ENCODE data around the gene NLRP7.
"Not testable (repeated sequence)": the region's sequence is repeated elsewhere in the genome, so short reads cannot be mapped to it uniquely, and the experiment has no call there.

NLRP7 gene

GRCh38 chr19:54947381-54947780, at the start of gene NLRP7:
NLRP7 (minus strand) TSS chr19:54947530.
- 0 out of 2 replicates have a peak, but pooled peaks cover 5% of the 10 kb centered on the region for H3K27me3 ChIP-seq (replicated peaks; ENCODE audit: insufficient read depth, low read length)
- peaks cover 9% of the 10 kb centered on the region; the same call in 1 of the 2 replicates for H3K4me1 ChIP-seq (ENCODE audit: low read length)
- no peak for DNase-seq
- no peak for TF ChIP-seq EZH2phosphoT487 (IDR thresholded peaks at IDR 0.05; ENCODE audit: low read length)
- H2AFZ ChIP-seq (ENCODE audit: low read length), result no peak within 1 kb of the TSS
- no peak within 1 kb of the TSS for H3K4me3 ChIP-seq (ENCODE audit: low read length)
- no peaks in the 10 kb centered on the region for H3F3A ChIP-seq (ENCODE audit: insufficient read depth, low read length)
- no peak within 1 kb of the TSS for H3K4me2 ChIP-seq (ENCODE audit: low read depth, low read length)
- no peak within 1 kb of the TSS for H3K9ac ChIP-seq (ENCODE audit: low read length)
- no peaks in the 10 kb centered on the region for H3K79me2 ChIP-seq (ENCODE audit: low read length)
- H3K36me3 ChIP-seq (replicated peaks; ENCODE audit: insufficient read depth, low read length), result no peaks in the 10 kb centered on the region
- H3K27ac ChIP-seq (ENCODE audit: low read length), result no peak within 1 kb of the TSS
- H4K20me1 ChIP-seq (ENCODE audit: insufficient read depth, low read length), result no peaks in the 10 kb centered on the region
- no peaks in the 10 kb centered on the region for H3K9me3 ChIP-seq (replicated peaks; ENCODE audit: insufficient read depth, low read length)
- H3K9me2 ChIP-seq (replicated peaks; ENCODE audit: insufficient read depth, low read length), result no peaks in the 10 kb centered on the region

GRCh38 chr19:54995561-54995960, 48.2 kb upstream of the NLRP7 start:
- Histone ChIP-seq H3K79me2 (ENCODE audit: low read length) (no peaks in the 10 kb centered on the region), H3K4me2 (ENCODE audit: low read depth, low read length) (no peak overlapping the region), H3K27me3 (replicated peaks; ENCODE audit: insufficient read depth, low read length) (peaks cover 14% of the 10 kb centered on the region)

GRCh38 chr19:54989531-54989930, 42.2 kb upstream of the NLRP7 start:
- not testable (repeated sequence) for H3K27ac ChIP-seq (ENCODE audit: low read length); H3K4me1 ChIP-seq (ENCODE audit: low read length); H4K20me1 ChIP-seq (ENCODE audit: insufficient read depth, low read length); H3K79me2 ChIP-seq (ENCODE audit: low read length); H3K4me2 ChIP-seq (ENCODE audit: low read depth, low read length); DNase-seq; H3K9me2 ChIP-seq (replicated peaks; ENCODE audit: insufficient read depth, low read length); H3F3A ChIP-seq (ENCODE audit: insufficient read depth, low read length); H3K36me3 ChIP-seq (replicated peaks; ENCODE audit: insufficient read depth, low read length); H3K4me3 ChIP-seq (ENCODE audit: low read length); H3K9me3 ChIP-seq (replicated peaks; ENCODE audit: insufficient read depth, low read length); H2AFZ ChIP-seq (ENCODE audit: low read length); H3K9ac ChIP-seq (ENCODE audit: low read length)
- peaks cover 20% of the 10 kb centered on the region for H3K27me3 ChIP-seq (replicated peaks; ENCODE audit: insufficient read depth, low read length)

More at GRCh38 chr19:54995561-54995960, 48.2 kb upstream of the NLRP7 start:
- DNase-seq, result no peak
- H2AFZ ChIP-seq (ENCODE audit: low read length), result no peak overlapping the region
- no peak overlapping the region for H3K4me3 ChIP-seq (ENCODE audit: low read length)
- H3K9me2 ChIP-seq (replicated peaks; ENCODE audit: insufficient read depth, low read length), result no peaks in the 10 kb centered on the region
- no peak overlapping the region for H3K9ac ChIP-seq (ENCODE audit: low read length)
- H4K20me1 ChIP-seq (ENCODE audit: insufficient read depth, low read length), result no peaks in the 10 kb centered on the region
- no peak overlapping the region for H3K27ac ChIP-seq (ENCODE audit: low read length)
- H3K36me3 ChIP-seq (replicated peaks; ENCODE audit: insufficient read depth, low read length), result no peaks in the 10 kb centered on the region
- no peaks in the 10 kb centered on the region for H3K4me1 ChIP-seq (ENCODE audit: low read length)
- no peak for TF ChIP-seq CTCF (IDR thresholded peaks at IDR 0.05; ENCODE audit: low read length)
- no peak for TF ChIP-seq EZH2 (optimal IDR thresholded peaks at IDR 0.05; ENCODE audit: low read depth, low read length)
- no peak for TF ChIP-seq EZH2phosphoT487 (IDR thresholded peaks at IDR 0.05; ENCODE audit: low read length)
- H3K9me3 ChIP-seq (replicated peaks; ENCODE audit: insufficient read depth, low read length), result no peaks in the 10 kb centered on the region
- no peaks in the 10 kb centered on the region for H3F3A ChIP-seq (ENCODE audit: insufficient read depth, low read length)

- not testable (repeated sequence) for H3K79me2 ChIP-seq (ENCODE audit: low read length); H3K36me3 ChIP-seq (replicated peaks; ENCODE audit: insufficient read depth, low read length); H2AFZ ChIP-seq (ENCODE audit: low read length); H3K4me3 ChIP-seq (ENCODE audit: low read length); H4K20me1 ChIP-seq (ENCODE audit: insufficient read depth, low read length); H3K9me3 ChIP-seq (replicated peaks; ENCODE audit: insufficient read depth, low read length); H3K9ac ChIP-seq (ENCODE audit: low read length); H3F3A ChIP-seq (ENCODE audit: insufficient read depth, low read length); H3K9me2 ChIP-seq (replicated peaks; ENCODE audit: insufficient read depth, low read length); H3K4me2 ChIP-seq (ENCODE audit: low read depth, low read length); H3K4me1 ChIP-seq (ENCODE audit: low read length); DNase-seq; H3K27ac ChIP-seq (ENCODE audit: low read length)
- H3K27me3 ChIP-seq (replicated peaks; ENCODE audit: insufficient read depth, low read length), result peaks cover 16% of the 10 kb centered on the region
Measured at GRCh38 chr19:54982562-54982961, 35.2 kb upstream of the NLRP7 start.

- H3K36me3 ChIP-seq (replicated peaks; ENCODE audit: insufficient read depth, low read length); H4K20me1 ChIP-seq (ENCODE audit: insufficient read depth, low read length); H3K9me3 ChIP-seq (replicated peaks; ENCODE audit: insufficient read depth, low read length); H3K79me2 ChIP-seq (ENCODE audit: low read length); H3K9me2 ChIP-seq (replicated peaks; ENCODE audit: insufficient read depth, low read length); H3K27me3 ChIP-seq (replicated peaks; ENCODE audit: insufficient read depth, low read length): not testable (repeated sequence)
- DNase-seq, result peak; percentile 64
- Histone ChIP-seq H3K27ac (ENCODE audit: low read length) (peak overlapping the region; percentile 70; the same call in 1 of the 2 replicates), H3K4me2 (ENCODE audit: low read depth, low read length) (peak overlapping the region; percentile 50; the same call in 1 of the 2 replicates), H3K4me3 (ENCODE audit: low read length) (peak overlapping the region; percentile 37; the same call in 1 of the 2 replicates), H3K9ac (ENCODE audit: low read length) (peak overlapping the region; percentile 15; the same call in 1 of the 2 replicates), H2AFZ (ENCODE audit: low read length) (peak overlapping the region; percentile 28; the same call in 1 of the 2 replicates), H3K4me1 (ENCODE audit: low read length) (peaks cover 11% of the 10 kb centered on the region), H3F3A (ENCODE audit: insufficient read depth, low read length) (peaks cover 24% of the 10 kb centered on the region)
Measured at GRCh38 chr19:54973229-54974090, 26.1 kb upstream of the NLRP7 start.

GRCh38 chr19:54971446-54971845, 24.1 kb upstream of the NLRP7 start:
- H3F3A ChIP-seq (ENCODE audit: insufficient read depth, low read length), result peaks cover 32% of the 10 kb centered on the region
- not testable (repeated sequence) for H2AFZ ChIP-seq (ENCODE audit: low read length); H3K4me2 ChIP-seq (ENCODE audit: low read depth, low read length); H3K9me3 ChIP-seq (replicated peaks; ENCODE audit: insufficient read depth, low read length); H3K36me3 ChIP-seq (replicated peaks; ENCODE audit: insufficient read depth, low read length); H3K4me3 ChIP-seq (ENCODE audit: low read length); H3K9me2 ChIP-seq (replicated peaks; ENCODE audit: insufficient read depth, low read length); H4K20me1 ChIP-seq (ENCODE audit: insufficient read depth, low read length); H3K9ac ChIP-seq (ENCODE audit: low read length); H3K27ac ChIP-seq (ENCODE audit: low read length); H3K79me2 ChIP-seq (ENCODE audit: low read length); DNase-seq; H3K27me3 ChIP-seq (replicated peaks; ENCODE audit: insufficient read depth, low read length)
- peaks cover 22% of the 10 kb centered on the region for H3K4me1 ChIP-seq (ENCODE audit: low read length)
